PC-3 (cell line): ENCODE measurements around the gene R3HDM2.

Experiments
- CTCF ChIP-seq: fragments of 300-600 bp; sonication (generic); conservative IDR thresholded peaks from 2 replicates; pipeline ENCODE4 v1.5.1; 2017; ENCODE audit warnings: antibody characterized with exemption, low read depth, mild to moderate bottlenecking, low read length
- EZH2 ChIP-seq: fragments of 300-600 bp; sonication (generic); IDR thresholded peaks from one replicate; pipeline ENCODE4 v1.6.1; 2017; ENCODE audit warnings: antibody characterized with exemption, mild to moderate bottlenecking, low read length; ENCODE audit not compliant: unreplicated experiment
- EZH2phosphoT487 ChIP-seq: fragments of 300-600 bp; sonication (generic); IDR thresholded peaks from 2 replicates; pipeline ENCODE4 v1.6.1; 2018; ENCODE audit warnings: mild to moderate bottlenecking, antibody characterized with exemption, low read length, borderline replicate concordance

- no peak for TF ChIP-seq EZH2
- TF ChIP-seq CTCF: no peak
- no peak for TF ChIP-seq EZH2phosphoT487
These were observed 222.9 kb downstream of the R3HDM2 start for GRCh38 chr12:57207731-57208630.
